Activated CD8-positive, alpha-beta memory T cell treated with anti-CD3 and anti-CD28 coated beads for 36 hours (primary cell): ENCODE results near the gene FCGR3B. TPM values are rescaled to one million over a fixed set of nuclear protein-coding genes. Genes with fewer than 3 reads are reported as not detected.
"Not testable (repeated sequence)": the region's sequence is repeated elsewhere in the genome, so short reads cannot be mapped to it uniquely, and the experiment has no call there.

Experiments used
- CTCF ChIA-PET: fragments of 350-600 bp; sonication (Branson Sonifier 250); formaldehyde crosslinking; loops from one replicate; lab custom pipeline; 2021; ENCODE audit warnings: antibody characterized with exemption; lab: Charles Lee
- POLR2A ChIA-PET: fragments of 350-600 bp; sonication (Branson Sonifier 250); formaldehyde crosslinking; loops from one replicate; lab custom pipeline; 2021; ENCODE audit warnings: antibody characterized with exemption; lab: Charles Lee
- total RNA-seq, 2 experiments: library from RNA; stranded (reverse); gene quantifications; one replicate each; pipeline ENCODE4 v1.2.3, GENCODE V29; 2021

Gene FCGR3B
- total RNA-seq, 2 experiments from 2014 or later, result not detected

- POLR2A ChIA-PET, result not testable (repeated sequence)
Measured at GRCh38 chr1:161612322-161613141, 18.4 kb downstream of the FCGR3B start.

DNA sequence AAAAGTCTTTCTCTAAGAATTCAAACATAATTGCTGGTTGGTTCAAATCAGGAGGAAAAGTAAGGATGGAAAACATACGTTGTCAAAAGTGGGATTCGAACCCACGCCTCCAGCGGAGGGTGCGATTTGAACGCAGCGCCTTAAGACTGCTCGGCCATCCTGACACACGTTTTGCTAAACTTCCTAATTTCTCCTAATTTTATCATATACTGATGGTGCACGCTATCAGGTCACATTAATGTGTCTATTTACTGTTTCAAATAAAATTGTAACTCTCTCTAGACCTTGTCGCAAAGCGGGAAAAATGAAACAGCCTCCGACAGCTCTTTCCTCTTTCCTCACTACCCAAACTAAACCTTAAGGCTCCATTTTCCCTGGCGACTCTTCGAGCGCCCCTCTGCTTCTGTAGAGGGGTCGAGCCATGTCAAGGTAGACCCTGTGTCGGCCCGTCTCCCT lies 19.1 kb downstream of the FCGR3B start:
- CTCF ChIA-PET, POLR2A ChIA-PET: not testable (repeated sequence)

More at GRCh38 chr1:161612322-161613141, 18.4 kb downstream of the FCGR3B start:
- CTCF ChIA-PET, result not testable (repeated sequence)

DNA sequence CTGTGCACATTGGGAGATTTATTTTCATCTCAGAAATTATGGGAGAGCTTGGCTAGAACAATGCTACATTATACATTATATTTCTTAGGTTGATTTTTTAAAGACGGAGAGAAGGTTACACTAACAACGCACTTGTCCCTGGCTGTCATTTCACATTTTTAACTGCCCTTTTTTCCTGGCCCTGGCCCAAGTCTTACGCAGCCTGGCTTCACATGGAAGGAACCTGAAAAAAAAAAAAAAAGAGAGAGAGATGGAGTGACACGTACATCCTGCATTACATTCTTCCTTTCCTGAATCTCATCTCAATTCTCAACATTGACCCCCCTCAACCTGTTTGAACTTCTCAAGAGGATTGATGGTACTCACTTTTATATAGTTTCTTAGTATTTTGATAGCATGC lies 20.8 kb downstream of the FCGR3B start:
- CTCF ChIA-PET, result not testable (repeated sequence)
- POLR2A ChIA-PET, result interaction anchor here (0.6 kb wide), 1 partner anchor 81 kb away, joined by 12 read pairs; no protein-coding TSS in a partner anchor

GRCh38 chr1:161606541-161607336 lies 24.2 kb downstream of the FCGR3B start:
- CTCF ChIA-PET, POLR2A ChIA-PET: not testable (repeated sequence)

- CTCF ChIA-PET, POLR2A ChIA-PET: not testable (repeated sequence)
Measured at GRCh38 chr1:161605762-161606540, 25.0 kb downstream of the FCGR3B start.

GRCh38 chr1:161605024-161605423 lies 26.0 kb downstream of the FCGR3B start:
- CTCF ChIA-PET, POLR2A ChIA-PET: not testable (repeated sequence)

DNA sequence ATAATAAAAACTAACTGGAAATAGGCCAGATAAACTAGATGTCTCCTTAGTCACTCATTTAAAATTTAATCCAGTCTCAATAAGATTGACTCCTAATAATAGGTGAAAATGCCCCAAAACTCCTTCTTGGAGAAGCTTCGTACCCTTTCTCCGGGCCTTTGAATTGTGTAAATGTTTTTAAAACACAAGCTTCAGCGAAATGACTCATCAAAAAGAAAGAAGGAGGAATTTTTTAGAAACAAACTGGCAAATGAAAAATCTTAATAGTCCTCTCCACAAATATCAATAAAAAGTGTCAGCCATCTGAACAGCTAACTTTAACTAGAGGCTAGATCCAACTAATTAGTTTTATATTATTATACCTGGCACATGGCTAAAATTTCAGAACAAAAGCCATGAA lies 33.9 kb downstream of the FCGR3B start:
- POLR2A ChIA-PET, CTCF ChIA-PET: not testable (repeated sequence)

DNA sequence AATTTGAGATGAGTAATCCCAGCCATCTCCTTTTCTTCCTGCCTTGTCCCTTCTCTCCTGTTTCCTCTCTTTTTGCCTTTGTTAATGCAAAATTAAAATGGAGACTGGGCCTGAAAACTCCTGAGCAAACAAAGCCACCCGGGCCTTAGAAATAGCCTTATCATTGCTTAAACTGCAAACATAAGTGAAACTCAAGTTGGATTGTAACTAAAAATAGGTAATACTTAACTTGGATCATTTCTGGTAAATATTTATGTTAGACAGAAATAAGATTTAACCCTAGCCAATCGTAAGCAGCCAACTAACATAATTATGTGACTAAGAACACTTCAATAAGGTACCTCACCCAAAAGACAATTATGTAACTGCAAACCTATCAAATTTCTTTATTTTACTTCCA lies 35.4 kb downstream of the FCGR3B start:
- CTCF ChIA-PET, POLR2A ChIA-PET: not testable (repeated sequence)

- POLR2A ChIA-PET, result not testable (repeated sequence)
Measured at GRCh38 chr1:161595173-161595572, 35.8 kb downstream of the FCGR3B start.

GRCh38 chr1:161594269-161594984 lies 36.5 kb downstream of the FCGR3B start:
- CTCF ChIA-PET, POLR2A ChIA-PET: not testable (repeated sequence)

More at GRCh38 chr1:161595173-161595572, 35.8 kb downstream of the FCGR3B start:
- CTCF ChIA-PET, result not testable (repeated sequence)

DNA sequence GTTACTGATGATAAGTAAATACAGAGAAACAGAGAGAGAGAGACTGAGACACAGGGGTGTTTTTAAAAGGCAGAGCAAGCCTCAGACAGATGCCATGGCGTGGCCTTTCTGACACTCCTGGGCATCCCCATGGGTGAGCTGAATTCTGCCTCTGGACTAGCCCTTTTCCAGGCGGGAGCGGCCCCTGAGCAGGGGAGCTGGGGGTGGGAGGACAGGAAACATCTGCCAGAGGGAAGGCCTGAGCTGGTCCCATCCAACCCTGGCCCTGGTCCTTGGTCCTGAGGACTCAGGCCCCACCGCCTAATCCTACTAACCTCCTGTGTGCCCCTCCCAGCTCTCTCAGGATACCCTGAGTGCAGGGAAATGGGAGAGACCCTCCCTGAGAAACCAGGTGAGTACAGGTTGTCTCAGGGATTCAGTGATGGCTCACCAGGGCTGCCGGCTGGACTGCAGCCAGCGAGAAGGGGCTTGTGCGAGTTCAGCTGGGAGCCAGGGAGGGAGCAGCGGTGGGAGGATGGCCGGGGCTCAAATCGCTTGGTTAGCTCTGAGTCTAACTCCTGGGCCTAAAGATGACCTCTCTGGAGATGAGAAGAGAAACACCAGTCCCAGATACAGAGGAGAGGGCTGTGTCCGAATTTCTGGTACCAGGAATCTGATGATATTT lies 37.8 kb downstream of the FCGR3B start:
- POLR2A ChIA-PET, CTCF ChIA-PET: not testable (repeated sequence)

DNA sequence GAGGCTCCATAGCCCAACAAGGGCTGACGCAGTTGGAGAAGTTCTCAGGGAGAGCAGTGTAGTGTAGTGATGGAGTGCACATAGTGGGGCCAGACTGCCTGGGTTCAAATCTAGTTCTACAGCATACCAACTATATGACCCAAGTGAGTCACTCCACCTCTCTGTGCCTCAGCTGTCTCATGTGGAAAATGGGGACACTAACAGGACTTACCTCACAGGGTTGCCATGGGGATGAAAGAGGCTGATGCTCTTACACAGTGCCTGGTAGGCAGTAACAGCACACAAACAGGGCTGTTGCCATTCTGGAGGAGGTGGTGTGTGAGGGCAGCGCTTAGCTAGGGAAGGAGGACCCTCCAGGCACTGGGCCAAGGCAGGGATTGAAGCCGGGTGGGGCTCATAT lies 38.4 kb downstream of the FCGR3B start:
- POLR2A ChIA-PET, CTCF ChIA-PET: not testable (repeated sequence)

- POLR2A ChIA-PET, CTCF ChIA-PET: not testable (repeated sequence)
Measured at GRCh38 chr1:161589920-161590319, 41.1 kb downstream of the FCGR3B start.

DNA sequence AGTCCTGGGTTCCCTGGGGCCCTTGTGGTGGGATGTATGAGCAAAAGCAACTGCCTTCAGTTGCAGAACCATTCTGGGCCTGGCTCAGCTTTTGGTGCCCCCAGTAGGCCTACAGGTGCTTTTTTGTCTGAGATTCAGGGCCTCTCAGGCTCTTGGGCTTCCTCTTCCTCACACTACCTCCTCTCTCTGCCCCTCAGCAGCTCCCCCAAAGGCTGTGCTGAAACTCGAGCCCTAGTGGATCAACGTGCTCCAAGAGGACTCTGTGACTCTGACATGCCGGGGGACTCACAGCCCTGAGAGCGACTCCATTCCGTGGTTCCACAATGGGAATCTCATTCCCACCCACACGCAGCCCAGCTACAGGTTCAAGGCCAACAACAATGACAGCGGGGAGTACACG lies 41.6 kb downstream of the FCGR3B start:
- CTCF ChIA-PET, POLR2A ChIA-PET: not testable (repeated sequence)

- POLR2A ChIA-PET, CTCF ChIA-PET: not testable (repeated sequence)
Measured at GRCh38 chr1:161588596-161588995, 42.4 kb downstream of the FCGR3B start.

- CTCF ChIA-PET, POLR2A ChIA-PET: not testable (repeated sequence)
Measured at GRCh38 chr1:161582882-161583281, 48.1 kb downstream of the FCGR3B start.

DNA sequence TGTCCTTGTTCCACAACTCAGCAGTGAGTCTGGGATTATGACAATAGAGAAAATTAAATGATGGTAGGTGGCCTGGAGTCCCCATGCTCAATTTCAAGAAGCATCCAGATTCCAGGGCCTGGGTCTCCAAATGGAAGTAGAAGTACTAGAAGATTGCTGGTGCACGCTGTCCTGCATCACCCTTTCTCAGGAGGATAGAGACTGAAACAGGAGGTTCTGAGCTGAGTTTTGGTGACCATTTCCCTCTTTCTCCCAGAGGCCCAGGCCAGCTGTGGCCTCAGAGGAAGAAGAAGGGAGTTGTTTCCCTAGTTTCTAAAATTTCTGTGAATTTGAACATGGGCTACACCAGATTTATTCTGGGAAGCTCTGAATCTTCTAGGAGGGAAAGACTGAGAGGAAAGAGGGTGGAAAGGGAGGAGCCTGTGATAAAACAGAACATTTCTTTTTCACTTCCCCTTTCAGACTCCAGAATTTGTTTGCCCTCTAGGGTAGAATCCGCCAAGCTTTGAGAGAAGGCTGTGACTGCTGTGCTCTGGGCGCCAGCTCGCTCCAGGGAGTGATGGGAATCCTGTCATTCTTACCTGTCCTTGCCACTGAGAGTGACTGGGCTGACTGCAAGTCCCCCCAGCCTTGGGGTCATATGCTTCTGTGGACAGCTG lies 50.0 kb downstream of the FCGR3B start:
- POLR2A ChIA-PET, CTCF ChIA-PET: not testable (repeated sequence)

DNA sequence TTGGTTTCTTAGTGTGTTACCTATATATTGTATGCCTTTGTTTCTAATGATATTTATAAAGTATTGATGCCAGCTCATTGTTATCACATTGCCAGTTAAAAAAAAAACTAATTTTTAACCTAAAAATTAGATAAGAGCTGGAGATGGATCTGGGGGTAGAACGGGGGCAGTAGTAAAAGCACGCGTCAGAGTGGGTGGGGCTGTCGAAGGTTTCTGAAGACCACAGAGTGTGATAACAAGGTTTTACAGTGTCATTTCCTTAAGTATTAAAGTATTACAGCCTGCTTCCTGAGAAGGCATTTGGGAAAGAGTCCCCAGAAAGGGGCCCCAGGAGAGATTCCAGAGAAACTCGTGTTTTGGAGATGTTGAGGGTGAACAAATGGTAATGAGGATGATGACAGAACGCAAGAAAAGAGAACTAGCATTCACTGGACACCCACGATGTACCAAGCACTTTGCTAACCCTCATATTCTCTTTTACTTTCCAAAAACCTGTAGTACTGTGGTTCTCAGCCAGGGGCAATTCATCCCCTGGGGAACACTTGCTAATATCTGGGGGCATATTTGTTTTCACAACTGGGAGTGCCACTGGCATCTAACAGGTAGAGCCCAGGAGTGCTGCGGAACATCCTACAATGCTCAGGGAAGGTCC lies 51.0 kb downstream of the FCGR3B start:
- CTCF ChIA-PET, POLR2A ChIA-PET: not testable (repeated sequence)
